Effector CD8-positive, alpha-beta T cell (primary cell): ENCODE measurements around the gene KIFC3.

Source experiments
- DNase-seq: peaks from one replicate; lab custom pipeline; 2025; lab: John Stamatoyannopoulos, UW

The KIFC3 gene

DNA sequence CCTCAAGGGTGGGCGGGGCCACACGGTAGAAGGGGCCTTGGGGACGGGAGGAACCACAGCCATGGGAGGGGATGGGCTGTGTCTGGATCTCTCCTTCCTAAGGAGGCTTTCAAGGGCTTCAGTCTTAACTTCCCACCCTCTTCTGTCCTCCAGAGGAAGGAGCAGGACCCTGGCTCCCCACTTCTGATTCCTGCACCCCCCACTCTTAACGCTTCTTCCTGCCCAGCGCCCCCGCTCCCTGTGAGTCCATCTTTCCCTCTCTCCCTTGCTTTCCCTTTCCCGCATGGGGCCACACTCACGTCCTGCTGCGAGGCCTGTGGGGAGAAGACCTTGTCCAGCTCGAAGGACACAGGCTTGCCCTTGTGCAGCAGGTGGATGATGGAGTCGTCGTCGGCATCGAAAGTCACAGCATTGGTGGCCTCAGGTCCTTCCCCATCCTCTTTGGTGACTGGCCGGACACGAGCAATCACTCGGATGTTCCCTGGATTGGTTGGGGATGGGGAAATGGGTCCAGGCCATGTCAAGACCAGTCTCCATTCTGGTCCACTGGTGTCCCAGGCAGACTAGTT, 37.0 kb downstream of the KIFC3 start:
- no peak for DNase-seq

DNA sequence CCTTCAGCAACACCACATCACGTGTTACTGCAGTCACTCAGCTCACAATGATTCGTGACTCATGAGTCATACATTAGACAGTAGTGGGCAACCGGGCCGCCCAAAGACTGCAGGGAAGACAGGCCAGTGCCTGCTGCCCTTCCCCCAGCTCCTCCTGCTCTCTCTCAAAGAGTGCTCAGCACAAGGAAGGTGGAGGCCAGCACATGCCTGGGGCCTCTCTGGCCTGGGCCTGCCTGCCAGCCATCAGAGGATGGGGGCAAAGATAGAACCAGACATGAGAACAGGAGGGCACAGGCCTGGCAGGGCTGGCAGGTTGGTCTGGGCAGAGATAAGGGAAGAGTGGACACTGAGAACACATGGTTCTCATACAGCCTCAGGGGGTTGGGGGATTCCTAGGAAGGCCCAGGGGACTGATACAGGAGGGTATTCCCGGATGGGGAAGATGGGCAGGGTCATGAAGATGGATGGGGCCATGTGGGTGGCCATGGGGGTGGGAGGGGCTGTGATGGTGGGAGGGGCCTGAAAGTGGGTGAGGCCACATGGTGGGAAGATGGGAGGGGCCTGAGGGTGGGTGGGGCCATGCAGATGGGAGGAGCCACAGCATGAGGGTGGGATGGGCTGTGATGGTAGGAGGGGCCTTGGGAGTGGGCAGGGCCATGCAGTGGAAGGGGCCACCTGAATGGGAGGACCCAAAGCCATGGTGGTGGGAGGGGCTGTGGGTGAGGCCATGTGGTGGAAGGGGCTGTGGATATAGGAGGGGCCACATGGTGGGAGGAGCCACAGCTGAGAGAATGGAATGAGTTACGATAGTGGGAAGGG, 37.7 kb downstream of the KIFC3 start:
- DNase-seq, result peak; percentile 7

DNA sequence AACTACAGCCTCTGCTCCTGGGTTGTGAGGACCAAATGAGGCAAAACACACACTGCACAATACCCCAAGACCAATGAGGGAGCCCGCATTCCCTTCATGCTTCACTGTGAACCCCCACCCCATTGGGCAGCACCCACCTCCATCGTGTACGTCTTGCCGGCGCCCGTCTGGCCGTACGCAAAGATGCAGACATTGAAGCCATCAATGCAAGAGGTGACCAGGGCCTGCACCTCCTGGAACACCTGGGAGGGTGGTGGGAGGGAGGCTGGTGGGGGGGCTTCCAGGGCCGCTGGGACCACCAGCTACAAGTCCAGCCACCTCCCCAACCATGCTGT, 38.3 kb downstream of the KIFC3 start:
- no peak for DNase-seq

DNA sequence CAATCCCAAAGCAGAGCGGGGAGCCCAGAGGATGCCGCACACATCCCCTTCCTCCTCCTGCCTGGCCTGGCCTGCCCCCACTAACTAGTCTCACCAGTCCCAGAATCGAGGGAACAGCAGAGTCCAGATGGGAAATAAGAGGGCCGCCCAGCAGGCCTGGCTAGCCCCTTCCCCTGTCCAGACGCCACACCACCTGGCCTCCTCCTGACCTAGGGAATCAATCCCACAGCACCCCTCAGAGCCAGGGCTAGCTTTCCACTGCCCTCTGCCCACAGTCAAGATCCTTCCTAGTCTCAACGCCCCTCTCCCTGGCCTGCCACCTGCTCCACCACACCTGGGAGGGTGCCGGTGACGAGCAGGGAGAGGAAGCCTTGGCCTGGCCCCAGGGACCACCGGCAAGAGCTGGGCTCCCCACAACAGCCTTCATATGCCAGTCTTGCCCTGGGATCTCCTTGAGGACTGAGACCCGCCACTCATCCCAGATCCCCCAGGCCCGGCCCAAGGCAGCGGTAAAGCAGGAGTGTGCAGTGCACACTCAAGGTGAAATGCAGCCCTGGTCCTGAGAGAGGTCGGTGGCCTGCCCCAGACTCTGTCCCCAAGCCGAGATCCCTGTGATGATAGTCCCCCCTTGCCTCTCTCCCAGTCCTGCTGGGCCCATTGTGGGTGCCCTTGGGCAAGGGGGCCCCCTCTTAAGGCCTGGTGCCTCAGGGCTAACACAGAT, 38.8 kb downstream of the KIFC3 start:
- DNase-seq, result no peak

DNA sequence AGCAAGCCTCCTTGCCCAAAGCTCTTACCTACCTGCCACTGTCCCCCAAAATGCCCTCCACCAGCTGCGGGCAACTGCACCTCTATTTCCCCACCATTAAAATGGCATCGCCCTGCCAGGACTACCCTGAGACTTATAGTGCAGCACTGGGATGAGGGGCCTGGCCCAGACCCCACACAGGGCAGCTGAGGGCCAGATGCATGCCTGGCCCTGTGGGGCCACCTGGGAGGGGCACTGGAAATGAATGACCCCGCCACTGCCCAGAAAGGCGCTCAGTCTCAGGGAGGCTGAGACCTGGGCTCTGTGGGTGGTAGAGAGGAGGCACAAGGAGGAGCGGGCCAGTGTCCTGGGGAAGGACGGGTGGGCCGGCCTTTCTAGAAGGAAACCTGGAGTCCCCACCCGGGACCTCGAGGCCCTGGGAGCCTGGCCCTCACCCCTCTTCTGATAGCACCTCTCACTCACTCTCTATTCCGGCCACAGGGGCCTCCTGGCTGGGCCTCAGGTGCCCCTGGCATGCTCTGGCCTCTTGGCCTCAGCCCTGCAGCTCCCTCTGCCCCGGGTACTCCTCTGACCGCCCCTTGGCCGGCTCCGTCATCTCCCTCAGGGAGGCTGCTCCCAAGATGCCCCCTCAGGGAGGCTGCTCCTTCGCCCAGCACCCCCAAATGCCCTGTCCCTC, 39.8 kb downstream of the KIFC3 start:
- no peak for DNase-seq

DNA sequence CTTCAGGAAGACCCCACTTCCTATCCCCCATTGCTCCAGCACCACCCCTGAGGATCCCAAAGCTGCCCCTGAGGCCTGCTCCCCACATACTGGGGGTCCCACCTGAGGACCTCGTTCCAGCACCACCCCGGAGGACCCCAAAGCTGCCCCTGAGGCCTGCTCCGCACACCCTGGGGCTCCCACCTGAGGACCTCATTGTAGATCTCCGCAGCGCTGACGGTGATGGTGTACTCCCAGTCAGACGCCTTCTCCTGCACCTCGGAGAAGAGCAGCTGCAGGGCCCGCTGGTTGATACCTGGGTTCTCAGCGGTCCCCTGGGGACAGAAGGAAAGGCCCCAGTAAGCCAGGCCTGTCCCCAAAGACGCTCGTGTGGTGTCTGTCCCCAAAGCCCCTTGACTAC, 40.3 kb downstream of the KIFC3 start:
- DNase-seq, result no peak

DNA sequence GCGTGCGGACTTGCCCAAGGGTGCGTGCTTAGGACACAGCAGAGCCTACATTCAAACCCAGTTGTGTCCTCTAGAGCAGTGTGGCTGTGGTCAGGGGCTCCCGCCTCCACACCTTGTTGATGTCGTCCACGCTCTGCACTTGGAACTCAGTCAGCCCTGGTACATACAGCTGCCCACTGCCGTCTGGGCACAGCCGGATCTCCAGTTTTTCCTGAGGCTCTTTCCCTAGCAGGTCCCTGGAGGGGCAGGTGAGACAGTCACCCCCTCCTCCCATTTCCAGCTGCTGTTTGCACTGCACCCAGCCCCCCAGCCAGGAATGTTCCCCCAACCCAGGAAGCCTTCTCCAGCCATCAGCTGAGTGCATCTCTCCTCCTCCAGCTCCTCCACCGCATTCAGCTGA, 41.0 kb downstream of the KIFC3 start:
- DNase-seq, result no peak

DNA sequence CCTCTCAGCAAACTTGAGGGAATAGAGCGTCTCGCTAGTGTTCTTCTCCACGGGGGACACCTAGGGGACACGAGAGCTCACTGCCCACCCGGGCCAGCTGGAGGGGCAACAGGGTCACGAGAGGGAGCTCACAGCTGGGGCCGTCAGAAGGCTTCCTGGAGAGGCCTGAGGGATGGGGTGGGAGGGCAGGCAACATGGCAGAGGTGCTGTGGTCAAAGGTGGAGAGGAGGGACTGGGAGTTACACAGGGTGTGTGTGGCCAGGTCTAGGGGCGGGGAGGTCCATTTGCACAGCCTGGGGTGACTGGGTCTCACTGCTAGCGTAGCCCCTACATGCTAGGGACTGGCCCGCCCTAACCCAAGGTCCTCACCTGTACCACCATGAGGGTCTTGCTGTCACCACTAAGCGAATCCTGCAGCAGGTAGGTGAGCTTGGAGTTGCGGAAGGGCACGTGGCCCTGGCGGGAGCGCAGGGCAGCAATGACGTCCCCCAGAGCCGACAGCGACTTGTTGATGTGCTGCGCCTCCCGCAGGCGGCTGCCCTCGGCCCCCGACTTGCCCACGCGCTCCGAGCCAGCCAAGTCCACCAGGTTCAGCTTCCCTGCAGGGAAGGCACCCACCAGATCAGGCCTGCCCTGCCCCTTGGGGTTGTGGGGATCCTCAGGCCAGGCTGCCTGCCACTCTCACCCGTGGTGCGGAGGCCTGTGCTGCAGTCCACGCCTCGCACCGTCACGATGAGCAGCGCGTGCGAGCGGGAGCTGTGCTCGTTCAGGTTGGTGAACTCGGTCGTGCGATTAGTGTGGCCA, 41.7 kb downstream of the KIFC3 start:
- no peak for DNase-seq

DNA sequence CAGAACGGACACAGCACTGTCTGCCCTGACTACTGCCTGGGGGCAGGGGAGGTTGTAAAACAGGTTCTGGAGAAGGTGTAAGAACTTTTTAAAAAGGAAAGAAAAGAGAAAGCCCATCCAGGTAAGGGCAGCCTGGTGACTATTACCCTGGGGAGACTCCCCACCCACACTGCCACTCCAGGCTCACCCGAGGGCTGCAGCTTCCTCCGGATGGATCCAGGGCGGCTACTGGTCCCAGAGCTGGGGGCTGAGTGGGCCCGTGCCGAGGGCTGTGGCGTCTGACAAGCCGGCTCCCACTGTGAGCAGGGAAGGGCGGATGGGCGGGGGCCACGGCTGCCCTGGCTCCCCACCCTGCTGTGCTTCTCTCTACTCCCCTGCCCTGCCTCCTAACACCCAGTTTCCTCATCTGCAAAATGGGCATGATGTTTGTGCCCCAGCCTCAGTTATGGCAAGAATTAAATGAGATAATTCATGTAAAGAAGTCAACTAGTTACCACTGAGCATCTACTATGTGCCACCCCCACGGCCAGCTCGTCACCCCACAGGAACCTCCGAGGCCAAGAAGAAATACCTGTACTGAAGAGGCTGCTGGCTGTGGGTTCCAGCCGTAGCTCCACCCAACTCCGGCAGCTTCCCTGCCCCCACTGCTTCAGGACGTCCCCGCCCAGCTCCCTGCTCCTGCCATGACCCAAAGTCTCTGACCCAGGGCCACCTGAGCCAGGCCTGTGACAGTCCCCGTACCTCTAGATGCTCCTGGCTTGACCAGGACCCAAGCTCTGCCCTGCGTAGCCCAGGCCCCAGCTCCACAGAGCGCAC, 42.5 kb downstream of the KIFC3 start:
- DNase-seq, result no peak

DNA sequence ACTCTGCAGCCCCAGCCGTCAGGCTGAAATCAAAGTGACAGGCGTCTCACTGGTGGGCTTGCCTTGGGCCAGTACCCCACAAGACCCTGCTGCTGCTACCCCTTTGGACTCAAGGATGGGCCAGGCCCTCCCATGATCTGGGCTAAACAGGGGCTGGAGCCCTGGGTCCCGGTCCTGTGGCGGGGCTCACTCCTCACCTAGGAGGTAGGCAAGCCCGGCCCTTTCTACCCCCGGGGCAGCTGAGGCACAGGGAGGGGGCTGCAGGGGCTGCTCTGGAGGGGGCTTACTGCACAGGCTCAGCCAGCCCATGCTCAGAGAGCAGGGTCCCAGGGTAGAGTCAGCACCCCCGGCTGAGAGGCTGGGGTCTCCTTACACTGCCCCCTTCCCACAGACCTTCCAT, 43.2 kb downstream of the KIFC3 start:
- no peak for DNase-seq

DNA sequence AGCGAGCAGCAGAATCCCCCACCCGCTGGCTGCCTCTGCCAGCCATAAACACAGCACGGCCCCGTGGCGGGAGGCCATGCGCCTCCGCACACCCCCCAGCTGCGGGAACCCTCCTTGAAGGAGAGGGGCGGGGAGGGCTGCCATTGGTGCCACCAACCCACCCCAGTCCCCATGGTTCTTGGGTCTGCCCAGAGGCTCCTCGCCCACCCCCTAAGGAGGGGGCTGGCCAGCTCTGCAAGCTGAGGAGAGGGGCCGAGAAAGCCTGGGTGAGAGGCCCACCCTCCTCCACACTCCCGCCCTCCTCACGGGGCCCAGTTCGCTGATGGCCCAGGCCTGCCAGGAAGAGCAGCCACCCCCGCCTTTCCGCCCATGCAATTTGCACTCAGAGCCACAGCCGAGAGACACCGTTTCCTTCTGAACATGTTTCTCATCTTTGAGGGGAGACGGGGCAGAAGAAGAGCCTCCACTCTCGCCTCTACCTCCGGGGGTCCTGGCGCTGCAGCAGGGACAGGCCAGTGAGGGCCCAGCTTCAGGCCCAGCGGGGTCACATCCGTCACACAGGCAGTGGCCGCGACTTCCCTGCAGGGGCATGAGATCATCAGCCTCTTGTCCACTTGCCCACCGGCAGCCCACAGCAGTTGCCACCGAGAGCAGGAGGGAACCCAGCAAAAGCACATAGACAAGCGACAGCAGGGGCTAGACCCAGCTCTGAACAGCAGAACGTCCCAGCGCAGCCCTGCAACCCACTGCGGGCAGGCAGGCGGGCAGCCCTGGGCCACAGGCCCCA, 43.8 kb downstream of the KIFC3 start:
- no peak for DNase-seq

DNA sequence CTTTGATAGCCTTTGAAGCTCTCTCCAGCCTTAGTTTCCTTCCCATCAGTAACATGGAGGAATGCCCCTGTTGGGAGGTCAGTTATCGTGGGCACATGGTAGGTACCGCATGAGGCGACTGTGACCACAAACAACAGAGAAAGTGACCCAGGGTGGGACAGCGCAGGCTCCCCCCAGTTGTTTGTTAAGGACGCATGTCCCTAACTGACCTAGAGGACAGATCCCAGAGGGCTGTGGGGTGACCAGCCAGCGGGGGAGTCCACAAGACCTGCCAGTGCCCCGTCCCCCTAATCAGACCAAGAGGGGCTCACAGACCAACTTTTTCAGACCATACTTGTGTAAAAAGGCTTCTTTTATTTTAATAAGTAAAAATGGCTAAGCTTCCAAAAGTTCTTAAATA, 44.4 kb downstream of the KIFC3 start:
- DNase-seq, result no peak

DNA sequence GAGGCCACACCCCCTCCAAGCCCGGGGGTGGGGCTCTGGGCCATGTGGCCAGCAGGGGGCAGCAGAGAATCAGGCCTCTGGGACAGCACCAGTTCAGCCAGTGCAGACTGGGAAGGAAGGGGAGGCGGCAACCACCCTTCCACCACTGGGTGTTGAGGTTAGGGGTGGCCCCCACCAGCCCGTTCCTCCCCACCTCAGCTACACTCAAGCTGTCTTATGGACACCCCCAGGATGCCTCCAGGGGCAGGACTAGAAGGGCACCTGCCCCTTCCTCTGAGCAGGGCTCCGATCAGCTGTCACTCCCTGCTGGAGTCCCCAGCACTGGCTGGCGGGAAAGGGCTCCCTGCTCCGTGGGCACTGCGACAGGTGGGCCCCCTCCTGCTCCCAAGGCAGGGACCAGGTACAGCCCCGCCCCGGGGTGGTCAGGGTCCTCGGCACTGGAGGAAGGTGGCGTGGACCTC, 44.9 kb downstream of the KIFC3 start:
- DNase-seq, result peak; percentile 82

DNA sequence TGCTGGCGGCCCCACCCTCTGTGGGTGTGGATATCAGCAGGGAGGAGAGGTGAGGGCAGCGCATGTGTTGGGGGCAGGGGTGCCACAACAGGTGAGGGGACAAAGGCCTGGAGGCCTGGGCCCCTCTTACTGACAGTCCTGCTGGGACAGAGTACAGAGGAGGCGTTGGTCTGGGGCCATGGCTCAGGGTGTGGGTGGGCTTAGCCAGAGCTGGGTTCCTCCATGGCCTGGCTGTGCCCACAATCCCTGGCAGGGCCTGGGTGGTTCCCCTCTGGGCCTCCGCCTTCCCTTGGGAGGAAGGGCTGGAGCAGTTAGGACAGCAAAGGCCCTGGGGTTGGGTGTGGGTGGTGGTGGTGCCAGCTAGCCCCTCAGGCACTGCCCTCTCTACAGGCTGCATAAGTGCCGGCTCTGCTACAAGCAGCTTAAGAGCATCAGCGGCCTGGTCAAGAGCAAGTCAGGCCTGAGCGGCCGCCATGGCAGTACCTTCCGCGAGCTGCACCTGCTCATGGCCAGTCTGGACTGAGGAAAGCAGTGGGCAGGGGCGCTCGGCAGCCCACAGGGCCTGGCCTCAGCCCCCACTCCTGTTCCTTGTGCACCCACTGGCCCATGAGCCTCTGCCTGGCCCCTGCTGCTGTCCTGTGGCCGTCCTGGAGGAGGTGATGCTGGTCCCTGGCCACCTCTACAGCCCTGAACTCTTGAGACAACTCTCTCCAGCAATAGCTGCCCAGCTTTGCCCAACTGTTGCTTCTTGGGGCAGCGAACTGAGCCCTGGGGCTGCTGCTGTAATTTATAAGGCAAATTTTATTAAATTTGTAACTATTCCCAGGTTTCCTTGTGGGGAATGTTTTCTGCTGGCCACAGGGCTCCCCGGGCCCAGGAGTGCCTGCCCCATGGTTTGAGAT, 45.6 kb downstream of the KIFC3 start:
- DNase-seq, result no peak

DNA sequence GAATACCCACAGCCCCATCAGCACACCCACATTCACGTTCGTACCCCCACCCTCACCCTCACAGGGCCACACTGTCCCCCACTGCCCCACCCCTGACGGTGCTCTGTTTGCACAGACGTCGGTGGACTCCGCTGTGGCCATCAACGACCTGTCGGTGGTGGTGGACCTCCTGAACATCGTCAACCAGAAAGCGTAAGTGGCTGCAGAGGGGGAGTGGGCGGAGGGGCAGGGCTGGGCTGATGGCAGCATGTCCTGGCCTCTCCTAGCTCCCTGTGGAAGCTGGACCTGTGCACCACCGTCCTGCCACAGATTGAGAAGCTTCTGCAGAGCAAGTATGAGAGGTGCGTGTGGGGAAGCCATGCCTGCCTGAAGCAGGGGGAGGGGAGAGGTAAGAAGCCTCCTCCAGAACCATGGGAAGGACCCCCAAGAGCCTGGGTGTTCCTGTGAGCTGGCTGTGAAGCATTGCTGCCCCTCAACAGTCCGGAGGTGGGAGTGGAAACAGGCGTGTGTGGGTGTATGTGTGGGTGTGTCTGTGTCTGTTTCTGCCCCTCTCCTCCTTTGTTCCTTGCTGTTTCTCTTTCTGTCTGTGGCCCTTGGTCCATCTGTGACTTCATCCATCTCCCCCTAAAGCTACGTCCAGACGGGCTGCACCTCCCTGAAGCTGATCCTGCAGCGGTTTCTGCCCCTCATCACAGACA, 46.4 kb downstream of the KIFC3 start:
- no peak for DNase-seq

DNA sequence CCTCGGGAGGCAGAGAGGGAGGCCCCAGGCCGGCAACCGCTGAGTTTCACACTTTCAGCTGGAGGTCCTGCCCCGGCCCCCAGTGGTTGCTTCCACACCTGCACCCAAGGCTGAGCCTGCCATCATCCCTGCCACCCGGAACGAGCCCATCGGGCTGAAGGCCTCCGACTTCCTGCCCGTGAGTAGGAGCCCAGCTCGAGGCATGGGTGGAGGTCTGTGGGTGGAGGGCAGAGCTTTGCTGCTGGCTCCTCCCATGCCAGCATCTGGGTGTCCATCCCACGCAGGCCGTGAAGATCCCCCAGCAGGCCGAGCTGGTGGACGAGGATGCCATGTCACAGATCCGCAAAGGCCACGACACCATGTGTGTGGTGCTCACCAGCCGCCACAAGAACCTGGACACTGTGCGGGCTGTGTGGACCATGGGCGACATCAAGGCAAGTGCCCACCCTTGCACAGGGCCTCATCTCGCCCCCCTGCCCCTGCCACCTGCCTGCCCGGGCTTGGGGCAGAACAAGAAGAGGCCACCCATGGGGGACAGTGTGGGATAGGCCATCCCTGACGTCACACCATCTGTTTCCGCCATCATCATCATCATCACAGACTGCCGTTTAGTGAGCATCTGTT, 47.1 kb downstream of the KIFC3 start:
- no peak for DNase-seq

DNA sequence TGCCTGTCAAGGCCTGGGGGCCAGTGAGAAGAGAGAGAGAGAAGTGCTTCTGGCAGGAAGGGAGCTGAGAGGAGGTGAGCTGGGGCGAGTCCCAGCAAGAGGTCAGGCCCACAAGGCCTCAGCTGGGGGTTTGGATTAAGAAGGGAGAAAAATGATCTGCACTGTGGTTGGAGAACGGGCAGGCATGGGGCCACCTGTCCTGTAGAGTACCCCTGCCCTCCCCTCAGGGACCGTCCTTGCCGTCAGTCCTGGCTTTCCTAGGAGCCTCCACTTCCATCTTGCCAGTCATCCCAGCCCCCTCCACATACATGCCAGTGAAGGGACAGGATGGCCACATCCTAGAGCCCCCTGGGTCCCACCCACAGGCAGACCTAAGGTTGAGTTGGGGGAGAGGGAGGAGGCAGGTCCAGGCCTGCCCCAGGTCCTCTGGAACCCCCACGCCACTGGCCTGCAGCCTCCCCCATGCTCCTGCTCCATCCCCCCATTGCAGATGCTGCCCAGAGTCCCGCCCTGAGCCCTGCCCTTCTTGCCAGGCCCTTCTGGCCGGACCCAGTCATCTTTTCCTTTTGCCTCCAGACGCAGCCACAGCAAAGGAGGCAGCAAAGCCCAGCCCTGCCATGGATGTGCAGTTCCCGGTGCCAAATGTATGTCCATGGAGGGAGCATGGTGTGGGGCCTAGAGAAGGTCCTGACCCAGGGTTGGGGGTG, 47.8 kb downstream of the KIFC3 start:
- DNase-seq, result no peak
